Sigmoid colon (tissue), 4 donors: ENCODE data around the gene PPP1R27.

Source experiments
- POLR2A ChIP-seq, 2 donors: fragments of 450-650 bp; IDR thresholded peaks; one replicate each; pipeline ENCODE4 v1.6.1; 2016; ENCODE audit warnings: antibody characterized with exemption in 2 of 2, mild to moderate bottlenecking in 2 of 2, moderate library complexity in 2 of 2
- POLR2AphosphoS5 ChIP-seq, 4 donors: sonication (generic); formaldehyde crosslinking; IDR thresholded peaks; one replicate each; pipeline ENCODE4 v1.6.1; 2017; ENCODE audit warnings: antibody characterized with exemption in 4 of 4
- TF ChIP-seq, protein P1 (sequence below), 4 experiments: fragments of 450-650 bp in 3 of 4; fragments of 200-600 bp in 1 of 4; IDR thresholded peaks; one replicate each; pipeline ENCODE4 v1.5.1; 2016 to 2019; ENCODE audit warnings: antibody characterized with exemption in 4 of 4, mild to moderate bottlenecking in 3 of 4, moderate library complexity in 2 of 4

- TF ChIP-seq, protein P1, sequence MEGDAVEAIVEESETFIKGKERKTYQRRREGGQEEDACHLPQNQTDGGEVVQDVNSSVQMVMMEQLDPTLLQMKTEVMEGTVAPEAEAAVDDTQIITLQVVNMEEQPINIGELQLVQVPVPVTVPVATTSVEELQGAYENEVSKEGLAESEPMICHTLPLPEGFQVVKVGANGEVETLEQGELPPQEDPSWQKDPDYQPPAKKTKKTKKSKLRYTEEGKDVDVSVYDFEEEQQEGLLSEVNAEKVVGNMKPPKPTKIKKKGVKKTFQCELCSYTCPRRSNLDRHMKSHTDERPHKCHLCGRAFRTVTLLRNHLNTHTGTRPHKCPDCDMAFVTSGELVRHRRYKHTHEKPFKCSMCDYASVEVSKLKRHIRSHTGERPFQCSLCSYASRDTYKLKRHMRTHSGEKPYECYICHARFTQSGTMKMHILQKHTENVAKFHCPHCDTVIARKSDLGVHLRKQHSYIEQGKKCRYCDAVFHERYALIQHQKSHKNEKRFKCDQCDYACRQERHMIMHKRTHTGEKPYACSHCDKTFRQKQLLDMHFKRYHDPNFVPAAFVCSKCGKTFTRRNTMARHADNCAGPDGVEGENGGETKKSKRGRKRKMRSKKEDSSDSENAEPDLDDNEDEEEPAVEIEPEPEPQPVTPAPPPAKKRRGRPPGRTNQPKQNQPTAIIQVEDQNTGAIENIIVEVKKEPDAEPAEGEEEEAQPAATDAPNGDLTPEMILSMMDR (IDR thresholded peaks at IDR 0.05): no peak
- no peak for TF ChIP-seq POLR2A (IDR thresholded peaks at IDR 0.05)
- no peak for TF ChIP-seq POLR2AphosphoS5 (IDR thresholded peaks at IDR 0.05)
Observed at GRCh38 chr17:81806461-81807209, 28.2 kb downstream of the PPP1R27 start.
